Right renal cortex interstitium (tissue), 3 donors: Measurements from ENCODE around the gene CCDC57. TPM values are rescaled to one million over a fixed set of nuclear protein-coding genes. Genes with fewer than 3 reads are reported as not detected.

Experiments
- DNase-seq, 3 donors: peaks; one replicate each; pipeline ENCODE4 v3.0.0-alpha.2; 2013; ENCODE audit warnings: low read depth in 3 of 3, low spot score in 2 of 3
- polyA plus RNA-seq, 3 donors: library from polyadenylated mRNA; unstranded; fragments of 120-200 nt; gene quantifications; one replicate each; pipeline ENCODE4 v1.2.1, GENCODE V29; 2013; ENCODE audit not compliant: insufficient read length in 3 of 3

The CCDC57 gene
- polyA plus RNA-seq, 3 donors: 31.9 to 35.2 (median 35.0) TPM

- no peak for DNase-seq
These were observed 23.7 kb upstream of the CCDC57 start for GRCh38 chr17:82236142-82236971.

- no peak for DNase-seq
These were observed 23.1 kb upstream of the CCDC57 start for GRCh38 chr17:82235775-82236141.

- no peak for DNase-seq
These were observed 22.6 kb upstream of the CCDC57 start for GRCh38 chr17:82235056-82235774.

- no peak for DNase-seq
These were observed 21.8 kb upstream of the CCDC57 start for GRCh38 chr17:82234211-82235055.

- no peak for DNase-seq
These were observed 20.5 kb upstream of the CCDC57 start for GRCh38 chr17:82232876-82233785.

- no peak for DNase-seq
These were observed 19.7 kb upstream of the CCDC57 start for GRCh38 chr17:82232322-82232820.

GRCh38 chr17:82231562-82232321, 19.1 kb upstream of the CCDC57 start:
- DNase-seq: no peak

GRCh38 chr17:82231312-82231561, 18.6 kb upstream of the CCDC57 start:
- DNase-seq: no peak

GRCh38 chr17:82230609-82231311, 18.1 kb upstream of the CCDC57 start:
- DNase-seq: no peak

GRCh38 chr17:82229698-82230608, 17.3 kb upstream of the CCDC57 start:
- DNase-seq: no peak

- DNase-seq: no peak
These were observed 16.4 kb upstream of the CCDC57 start, which contains the start of gene SLC16A3 for GRCh38 chr17:82228842-82229697. TSS of gene SLC16A3 (plus strand) at chr17:82229042. CDS start at chr17:82236009, 6,967 bp downstream.

GRCh38 chr17:82228278-82228841, 15.7 kb upstream of the CCDC57 start:
- no peak for DNase-seq

- no peak for DNase-seq
These were observed 15.1 kb upstream of the CCDC57 start for GRCh38 chr17:82227629-82228277.

GRCh38 chr17:82226809-82227628, 14.4 kb upstream of the CCDC57 start:
- no peak for DNase-seq
